RWPE2 (cell line): Measurements from ENCODE around the gene TM9SF3.

Source experiments
- ATAC-seq: fragments of 200-7000 bp; cut with Tn5 transposase; 3 replicates; pipeline ENCODE4 v1.9.1; 2021; ENCODE audit warnings: low read depth
- DNase-seq: peaks from one replicate; pipeline ENCODE4 v3.0.0-alpha.2; 2020; ENCODE audit warnings: low spot score
- H3K27ac ChIP-seq: fragments of 450-650 bp; 2 replicates; pipeline ENCODE4 v1.5.1; 2017; ENCODE audit warnings: mild to moderate bottlenecking; ENCODE audit not compliant: poor library complexity, severe bottlenecking
- H3K27me3 ChIP-seq: fragments of 250-450 bp; sonication (Bioruptor Pico); 2 replicates; pipeline ENCODE4 v1.5.1; 2021; ENCODE audit warnings: mild to moderate bottlenecking, moderate library complexity; ENCODE audit not compliant: insufficient read depth, poor library complexity, severe bottlenecking
- H3K36me3 ChIP-seq: fragments of 250-450 bp; sonication (Bioruptor Pico); 2 replicates; pipeline ENCODE4 v1.5.1; 2020; ENCODE audit warnings: low read depth, mild to moderate bottlenecking, moderate library complexity
- H3K4me1 ChIP-seq: fragments of 250-450 bp; sonication (Bioruptor Pico); 2 replicates; pipeline ENCODE4 v1.5.1; 2021; ENCODE audit warnings: mild to moderate bottlenecking, moderate library complexity; ENCODE audit not compliant: insufficient read depth, poor library complexity, severe bottlenecking
- H3K4me3 ChIP-seq: fragments of 250-450 bp; sonication (Bioruptor Pico); 2 replicates; pipeline ENCODE4 v1.5.1; 2021; ENCODE audit warnings: mild to moderate bottlenecking, moderate library complexity; ENCODE audit not compliant: severe bottlenecking
- H3K9me3 ChIP-seq: fragments of 250-450 bp; sonication (Bioruptor Pico); 2 replicates; pipeline ENCODE4 v1.5.1; 2021; ENCODE audit warnings: mild to moderate bottlenecking, moderate library complexity; ENCODE audit not compliant: severe bottlenecking
- CTCF ChIP-seq: fragments of 450-650 bp; IDR thresholded peaks from one replicate; pipeline ENCODE4 v1.5.1; 2017; ENCODE audit warnings: mild to moderate bottlenecking, moderate library complexity; ENCODE audit not compliant: poor library complexity, severe bottlenecking

Gene TM9SF3

GRCh38 chr10:96538683-96539082 is 48.1 kb downstream of the TM9SF3 start:
- DNase-seq (no peak), ATAC-seq (no peak)
- H3K4me3 ChIP-seq, result no peak overlapping the region
- H3K36me3 ChIP-seq, result peaks cover 72% of the 10 kb centered on the region
- H3K4me1 ChIP-seq, result no peaks in the 10 kb centered on the region
- no peaks in the 10 kb centered on the region for H3K9me3 ChIP-seq
- TF ChIP-seq CTCF, result no peak
- no peak overlapping the region for H3K27ac ChIP-seq
- H3K27me3 ChIP-seq, result no peaks in the 10 kb centered on the region

GRCh38 chr10:96536129-96536528 is 50.7 kb downstream of the TM9SF3 start:
- no peaks in the 10 kb centered on the region for H3K9me3 ChIP-seq
- no peak overlapping the region for H3K27ac ChIP-seq
- H3K27me3 ChIP-seq, result no peaks in the 10 kb centered on the region
- peaks cover 71% of the 10 kb centered on the region for H3K36me3 ChIP-seq
- DNase-seq (no peak), ATAC-seq (no peak)
- no peaks in the 10 kb centered on the region for H3K4me1 ChIP-seq
- TF ChIP-seq CTCF, result no peak
- H3K4me3 ChIP-seq, result no peak overlapping the region

GRCh38 chr10:96532523-96532922 is 54.3 kb downstream of the TM9SF3 start:
- TF ChIP-seq CTCF, result no peak
- H3K4me1 ChIP-seq, result no peaks in the 10 kb centered on the region
- ATAC-seq (no peak), DNase-seq (no peak)
- no peaks in the 10 kb centered on the region for H3K9me3 ChIP-seq
- no peaks in the 10 kb centered on the region for H3K27me3 ChIP-seq
- H3K36me3 ChIP-seq, result peaks cover 78% of the 10 kb centered on the region
- H3K4me3 ChIP-seq, result no peak overlapping the region
- H3K27ac ChIP-seq, result no peak overlapping the region

- no peak overlapping the region for H3K27ac ChIP-seq
- no peaks in the 10 kb centered on the region for H3K4me1 ChIP-seq
- TF ChIP-seq CTCF, result no peak
- ATAC-seq (no peak), DNase-seq (no peak)
- no peaks in the 10 kb centered on the region for H3K9me3 ChIP-seq
- H3K27me3 ChIP-seq, result no peaks in the 10 kb centered on the region
- H3K36me3 ChIP-seq, result peaks cover 95% of the 10 kb centered on the region
- H3K4me3 ChIP-seq, result no peak overlapping the region
Measured at GRCh38 chr10:96529634-96530279, 57.1 kb downstream of the TM9SF3 start.

- no peak for ATAC-seq
- Histone ChIP-seq H3K4me3 (no peak overlapping the region), H3K27me3 (no peaks in the 10 kb centered on the region), H3K27ac (no peak overlapping the region), H3K4me1 (no peaks in the 10 kb centered on the region), H3K9me3 (no peaks in the 10 kb centered on the region), H3K36me3 (peaks cover 99% of the 10 kb centered on the region)
- no peak for DNase-seq
- no peak for TF ChIP-seq CTCF
Measured at GRCh38 chr10:96524741-96525140, 62.1 kb downstream of the TM9SF3 start.
